GM10266 (cell line): ENCODE measurements around the gene RAP1A.

Experiments
- DNase-seq: peaks from one replicate; pipeline ENCODE4 v3.0.0; 2012; ENCODE audit errors: extremely low spot score
- CTCF ChIP-seq: IDR thresholded peaks from 2 replicates; pipeline ENCODE4 v1.5.1; 2012; ENCODE audit warnings: mild to moderate bottlenecking, low read depth; ENCODE audit not compliant: control insufficient read depth, insufficient read depth; ENCODE audit errors: missing control alignments

RAP1A gene

GRCh38 chr1:111725192-111725591 is 105.6 kb downstream of the RAP1A start:
- DNase-seq = no peak

GRCh38 chr1:111727056-111727455 is 107.5 kb downstream of the RAP1A start:
- TF ChIP-seq CTCF = no peak
- DNase-seq = no peak

More at GRCh38 chr1:111725192-111725591, 105.6 kb downstream of the RAP1A start:
- no peak for TF ChIP-seq CTCF

DNA sequence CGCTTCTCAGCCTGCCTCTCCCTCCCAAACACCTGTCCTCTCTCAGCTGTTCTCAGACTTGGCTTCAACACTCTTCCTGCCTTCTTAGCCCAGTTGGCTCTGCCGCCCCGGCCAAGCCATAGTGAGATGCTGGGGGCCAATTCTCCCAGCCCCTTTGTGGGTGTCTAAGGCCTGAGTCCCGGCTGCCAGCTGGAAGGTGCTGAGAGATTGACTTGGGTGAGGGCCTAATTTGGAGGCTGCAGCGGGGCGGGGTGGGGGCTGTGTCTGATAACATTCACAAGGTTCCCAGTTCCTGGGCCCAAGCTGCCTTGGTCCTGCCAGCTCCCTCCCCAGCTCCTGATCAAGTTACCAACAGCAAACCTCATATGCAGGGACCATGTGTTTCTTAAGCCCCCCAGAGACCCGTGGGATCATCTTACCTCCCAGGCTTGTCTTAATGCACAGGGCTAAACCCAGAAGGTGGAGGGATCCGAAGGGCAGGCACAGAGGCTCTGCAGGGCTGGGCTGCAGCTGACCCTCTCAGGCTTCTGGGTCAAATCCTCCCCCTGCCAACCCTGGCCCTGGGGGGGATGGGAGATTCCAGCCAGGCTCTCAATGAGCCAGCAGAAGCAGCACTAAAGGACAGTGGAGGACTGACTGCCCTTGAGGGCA is 109.8 kb downstream of the RAP1A start:
- DNase-seq = no peak

DNA sequence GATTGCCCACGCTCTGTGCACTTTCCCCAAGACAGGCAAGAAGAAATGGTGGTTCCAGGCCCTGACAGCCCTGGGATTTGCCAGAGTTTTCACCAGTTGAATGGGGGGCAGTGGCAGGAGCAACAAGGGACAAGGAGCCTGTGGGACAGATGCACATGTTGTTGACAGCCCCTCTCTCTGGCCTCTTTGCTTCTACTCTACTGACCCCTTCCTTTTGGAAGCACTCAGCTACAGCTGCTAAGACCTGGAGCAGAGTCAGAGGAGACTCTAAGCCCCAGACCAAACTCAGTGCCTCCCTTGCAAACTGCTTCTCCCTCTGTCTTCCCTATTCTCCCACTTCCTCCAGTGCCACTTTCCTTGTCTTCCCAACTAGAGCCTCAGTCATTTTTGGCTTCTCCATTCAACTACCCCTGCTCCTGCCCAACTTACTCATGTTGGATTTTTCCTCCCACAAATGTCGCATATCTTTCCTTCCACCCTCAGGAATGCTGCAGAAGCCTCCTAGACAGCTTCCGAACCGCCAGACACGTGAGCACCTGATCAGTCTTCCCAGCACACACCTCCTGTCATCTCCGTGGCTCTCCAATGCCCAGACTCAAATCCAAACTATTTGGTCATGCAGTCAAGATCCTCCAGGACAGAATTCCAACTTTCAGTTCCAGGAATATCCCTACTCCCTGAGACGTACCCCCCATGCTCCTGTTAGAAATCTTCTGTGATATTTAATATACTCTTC is 110.5 kb downstream of the RAP1A start:
- no peak for TF ChIP-seq CTCF
- DNase-seq = no peak

More for the DNA sequence above, 109.8 kb downstream of the RAP1A start:
- TF ChIP-seq CTCF = no peak

DNA sequence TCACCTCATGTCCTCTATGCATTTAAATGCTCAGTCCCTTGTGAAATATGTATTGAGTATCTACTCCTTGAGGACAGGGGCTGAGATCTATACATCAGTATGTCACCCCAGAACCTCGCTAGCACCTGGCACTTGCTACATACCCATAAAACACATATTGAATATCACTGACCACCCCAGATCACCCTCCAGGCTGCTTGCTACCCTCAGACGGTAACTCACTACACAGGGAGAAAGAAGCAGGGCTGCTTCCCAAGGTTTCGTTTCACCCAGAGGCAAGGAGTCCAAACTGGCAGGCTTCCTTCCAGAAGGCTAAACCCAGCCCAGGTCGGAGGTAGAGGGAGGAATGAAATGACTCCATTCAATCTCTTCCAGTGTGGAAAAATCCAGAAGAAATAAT is 111.1 kb downstream of the RAP1A start:
- DNase-seq = no peak
- no peak for TF ChIP-seq CTCF

- TF ChIP-seq CTCF = no peak
- DNase-seq = no peak
These were observed 112.4 kb downstream of the RAP1A start for GRCh38 chr1:111731956-111732355.

DNA sequence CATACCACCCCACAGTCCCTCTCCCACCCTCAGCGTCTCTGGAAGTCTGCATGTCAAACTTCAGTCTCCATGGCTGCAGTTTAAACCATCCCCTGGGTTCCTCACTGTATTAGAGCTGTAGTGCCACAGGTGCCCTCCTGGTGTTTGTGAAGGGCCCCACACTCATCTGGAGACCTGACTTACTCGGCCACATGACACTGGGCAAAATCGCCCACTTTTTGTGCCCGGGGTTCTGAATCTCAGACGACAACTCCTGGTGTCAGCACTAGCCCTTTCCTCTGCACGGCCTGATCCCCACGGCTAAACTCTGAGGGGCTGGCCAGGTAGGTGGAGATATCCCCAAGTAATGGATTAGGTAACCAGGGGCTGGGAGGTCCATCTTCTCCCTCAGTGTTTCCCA is 113.1 kb downstream of the RAP1A start:
- no peak for DNase-seq
- TF ChIP-seq CTCF = no peak
